ENCODE data around the gene COL6A3.

Gene COL6A3, protein sequence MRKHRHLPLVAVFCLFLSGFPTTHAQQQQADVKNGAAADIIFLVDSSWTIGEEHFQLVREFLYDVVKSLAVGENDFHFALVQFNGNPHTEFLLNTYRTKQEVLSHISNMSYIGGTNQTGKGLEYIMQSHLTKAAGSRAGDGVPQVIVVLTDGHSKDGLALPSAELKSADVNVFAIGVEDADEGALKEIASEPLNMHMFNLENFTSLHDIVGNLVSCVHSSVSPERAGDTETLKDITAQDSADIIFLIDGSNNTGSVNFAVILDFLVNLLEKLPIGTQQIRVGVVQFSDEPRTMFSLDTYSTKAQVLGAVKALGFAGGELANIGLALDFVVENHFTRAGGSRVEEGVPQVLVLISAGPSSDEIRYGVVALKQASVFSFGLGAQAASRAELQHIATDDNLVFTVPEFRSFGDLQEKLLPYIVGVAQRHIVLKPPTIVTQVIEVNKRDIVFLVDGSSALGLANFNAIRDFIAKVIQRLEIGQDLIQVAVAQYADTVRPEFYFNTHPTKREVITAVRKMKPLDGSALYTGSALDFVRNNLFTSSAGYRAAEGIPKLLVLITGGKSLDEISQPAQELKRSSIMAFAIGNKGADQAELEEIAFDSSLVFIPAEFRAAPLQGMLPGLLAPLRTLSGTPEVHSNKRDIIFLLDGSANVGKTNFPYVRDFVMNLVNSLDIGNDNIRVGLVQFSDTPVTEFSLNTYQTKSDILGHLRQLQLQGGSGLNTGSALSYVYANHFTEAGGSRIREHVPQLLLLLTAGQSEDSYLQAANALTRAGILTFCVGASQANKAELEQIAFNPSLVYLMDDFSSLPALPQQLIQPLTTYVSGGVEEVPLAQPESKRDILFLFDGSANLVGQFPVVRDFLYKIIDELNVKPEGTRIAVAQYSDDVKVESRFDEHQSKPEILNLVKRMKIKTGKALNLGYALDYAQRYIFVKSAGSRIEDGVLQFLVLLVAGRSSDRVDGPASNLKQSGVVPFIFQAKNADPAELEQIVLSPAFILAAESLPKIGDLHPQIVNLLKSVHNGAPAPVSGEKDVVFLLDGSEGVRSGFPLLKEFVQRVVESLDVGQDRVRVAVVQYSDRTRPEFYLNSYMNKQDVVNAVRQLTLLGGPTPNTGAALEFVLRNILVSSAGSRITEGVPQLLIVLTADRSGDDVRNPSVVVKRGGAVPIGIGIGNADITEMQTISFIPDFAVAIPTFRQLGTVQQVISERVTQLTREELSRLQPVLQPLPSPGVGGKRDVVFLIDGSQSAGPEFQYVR (N-terminal part only)

DNA sequence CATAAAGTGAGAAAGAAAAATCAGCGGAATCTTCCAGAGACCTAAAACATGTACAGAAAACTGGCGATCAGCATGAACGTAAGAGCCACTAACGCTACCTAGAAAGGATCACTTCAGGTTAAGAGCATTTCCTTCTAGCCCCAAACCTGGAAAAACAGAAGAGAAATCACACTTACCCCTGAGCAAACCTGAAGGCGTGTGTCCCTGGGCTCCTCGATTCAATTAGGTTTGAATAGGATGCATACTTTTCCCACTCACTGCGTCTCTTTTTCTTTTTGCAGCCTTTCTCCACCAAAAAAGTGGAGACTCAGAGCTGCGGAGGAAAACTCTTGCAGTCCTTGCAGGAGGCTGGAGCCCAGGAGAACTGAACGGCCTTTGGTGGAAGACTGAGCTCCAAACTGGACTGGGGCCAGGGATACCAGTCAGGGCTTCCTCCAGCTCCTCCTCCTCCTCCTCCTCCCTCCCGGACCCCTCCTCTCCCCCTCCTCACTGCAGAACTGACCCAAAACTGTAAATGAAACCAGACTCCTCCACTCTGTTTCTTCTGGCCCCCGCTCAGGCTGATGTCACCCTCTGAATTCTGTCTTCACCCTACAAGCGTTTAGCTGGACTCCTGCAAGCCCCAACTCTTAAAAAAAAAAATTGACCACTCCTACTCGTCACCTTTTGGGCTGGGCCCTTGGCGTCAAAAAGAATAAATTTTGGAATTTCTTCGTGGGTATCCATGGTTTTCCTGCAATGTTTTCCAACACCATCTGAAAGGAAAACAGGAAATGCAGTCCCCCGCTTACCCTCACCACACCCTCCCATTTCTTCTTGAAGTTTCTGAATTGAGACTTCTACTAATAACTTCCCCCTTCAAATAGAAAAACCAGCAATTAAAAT lies at the start of gene COL6A3:
Gene COL6A3, minus strand, starts transcription at position 388 of the 885 bp plus-strand sequence. CDS start 17,347 bp downstream, outside the sequence.
- H3K27ac Mint-ChIP-seq = no peak within 1 kb of the TSS
- no peaks in the 10 kb centered on the region for H3K36me3 Mint-ChIP-seq (ENCODE audit: low read depth)

GRCh38 chr2:237459741-237460174 lies 45.8 kb upstream of the COL6A3 start:
- no peaks in the 10 kb centered on the region for H3K36me3 Mint-ChIP-seq (ENCODE audit: low read depth)
- peaks cover 12% of the 10 kb centered on the region for H3K4me1 Mint-ChIP-seq (ENCODE audit: low read depth)
- no peak for DNase-seq (ENCODE audit: low spot score)
- H3K27ac Mint-ChIP-seq = no peak overlapping the region
- H3K9me3 Mint-ChIP-seq = no peaks in the 10 kb centered on the region
- no peaks in the 10 kb centered on the region for H3K27me3 Mint-ChIP-seq (ENCODE audit: low read depth)
- H3K4me3 Mint-ChIP-seq = no peak overlapping the region

More for the DNA sequence above, at the start of gene COL6A3:
- Mint-ChIP-seq H3K27me3 (ENCODE audit: low read depth) (no peaks in the 10 kb centered on the region), H3K9me3 (no peaks in the 10 kb centered on the region), H3K4me3 (no peak within 1 kb of the TSS), H3K4me1 (ENCODE audit: low read depth) (no peaks in the 10 kb centered on the region)
- DNase-seq (ENCODE audit: low spot score) = no peak

- DNase-seq (ENCODE audit: low spot score) = no peak
- no peaks in the 10 kb centered on the region for H3K27me3 Mint-ChIP-seq (ENCODE audit: low read depth)
- H3K36me3 Mint-ChIP-seq (ENCODE audit: low read depth) = no peaks in the 10 kb centered on the region
- no peak overlapping the region for H3K27ac Mint-ChIP-seq
- no peak overlapping the region for H3K4me3 Mint-ChIP-seq
- H3K9me3 Mint-ChIP-seq = no peaks in the 10 kb centered on the region
- H3K4me1 Mint-ChIP-seq (ENCODE audit: low read depth) = peaks cover 12% of the 10 kb centered on the region
These were observed 45.3 kb upstream of the COL6A3 start for GRCh38 chr2:237459226-237459625.

DNA sequence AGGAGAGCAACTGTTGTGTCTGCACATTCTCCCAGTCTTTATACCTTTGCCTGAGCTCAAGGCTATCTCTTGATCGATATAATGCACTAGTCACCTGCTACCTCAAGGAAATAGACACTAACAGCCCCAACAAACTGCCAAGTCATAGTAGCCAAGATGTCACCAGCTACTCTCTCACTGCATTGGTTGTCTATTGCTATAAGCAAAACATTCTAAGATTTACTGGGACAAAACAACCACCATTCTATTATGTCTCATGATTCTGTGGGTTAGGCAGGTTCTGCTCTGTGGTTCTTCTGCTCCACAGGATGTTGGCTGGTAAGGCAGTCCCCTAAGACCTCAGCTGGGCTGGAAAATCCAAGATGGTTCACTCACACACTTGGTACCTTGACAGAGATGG lies 44.6 kb upstream of the COL6A3 start:
- H3K27ac Mint-ChIP-seq = no peak overlapping the region
- H3K9me3 Mint-ChIP-seq = no peaks in the 10 kb centered on the region
- H3K27me3 Mint-ChIP-seq (ENCODE audit: low read depth) = no peaks in the 10 kb centered on the region
- H3K36me3 Mint-ChIP-seq (ENCODE audit: low read depth) = no peaks in the 10 kb centered on the region
- no peak for DNase-seq (ENCODE audit: low spot score)
- no peak overlapping the region for H3K4me3 Mint-ChIP-seq
- H3K4me1 Mint-ChIP-seq (ENCODE audit: low read depth) = peaks cover 12% of the 10 kb centered on the region

GRCh38 chr2:237457388-237457941 lies 43.5 kb upstream of the COL6A3 start:
- H3K4me1 Mint-ChIP-seq (ENCODE audit: low read depth) = peaks cover 12% of the 10 kb centered on the region
- DNase-seq (ENCODE audit: low spot score) = no peak
- no peaks in the 10 kb centered on the region for H3K9me3 Mint-ChIP-seq
- no peak overlapping the region for H3K4me3 Mint-ChIP-seq
- no peaks in the 10 kb centered on the region for H3K36me3 Mint-ChIP-seq (ENCODE audit: low read depth)
- no peak overlapping the region for H3K27ac Mint-ChIP-seq
- H3K27me3 Mint-ChIP-seq (ENCODE audit: low read depth) = no peaks in the 10 kb centered on the region

GRCh38 chr2:237456200-237456843 lies 42.4 kb upstream of the COL6A3 start:
- Mint-ChIP-seq H3K4me1 (ENCODE audit: low read depth) (peaks cover 12% of the 10 kb centered on the region), H3K36me3 (ENCODE audit: low read depth) (no peaks in the 10 kb centered on the region), H3K27ac (no peak overlapping the region), H3K4me3 (no peak overlapping the region), H3K9me3 (no peaks in the 10 kb centered on the region), H3K27me3 (ENCODE audit: low read depth) (no peaks in the 10 kb centered on the region)
- DNase-seq (ENCODE audit: low spot score) = no peak

- Mint-ChIP-seq H3K4me3 (no peak overlapping the region), H3K9me3 (no peaks in the 10 kb centered on the region), H3K27me3 (ENCODE audit: low read depth) (no peaks in the 10 kb centered on the region), H3K36me3 (ENCODE audit: low read depth) (no peaks in the 10 kb centered on the region), H3K4me1 (ENCODE audit: low read depth) (peaks cover 12% of the 10 kb centered on the region), H3K27ac (no peak overlapping the region)
- no peak for DNase-seq (ENCODE audit: low spot score)
These were observed 41.8 kb upstream of the COL6A3 start for GRCh38 chr2:237455764-237456163.

GRCh38 chr2:237453671-237454070 lies 39.7 kb upstream of the COL6A3 start:
- Mint-ChIP-seq H3K27me3 (ENCODE audit: low read depth) (no peaks in the 10 kb centered on the region), H3K9me3 (no peaks in the 10 kb centered on the region), H3K4me1 (ENCODE audit: low read depth) (peaks cover 8% of the 10 kb centered on the region), H3K4me3 (no peak overlapping the region), H3K36me3 (ENCODE audit: low read depth) (no peaks in the 10 kb centered on the region), H3K27ac (no peak overlapping the region)
- DNase-seq (ENCODE audit: low spot score) = no peak

DNA sequence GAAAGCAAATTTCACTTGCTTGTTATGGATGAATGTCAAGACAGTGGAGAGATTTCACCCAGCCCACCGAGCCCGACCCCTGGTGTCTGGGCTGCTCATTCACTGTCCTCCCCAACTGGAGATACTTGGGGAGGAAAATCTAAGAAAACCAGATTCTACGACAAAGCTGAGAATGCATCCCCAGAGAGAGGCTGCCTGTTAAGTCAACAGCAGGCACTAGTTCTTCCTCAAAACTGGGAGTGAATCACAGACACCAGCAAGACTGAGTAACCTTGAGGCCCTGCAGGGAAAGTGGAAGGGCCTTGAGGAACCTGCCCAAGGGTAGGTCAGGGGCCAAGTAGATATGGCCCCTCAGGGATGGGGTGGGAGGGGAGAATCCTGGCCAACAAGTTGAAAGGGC lies 38.9 kb upstream of the COL6A3 start:
- Mint-ChIP-seq H3K36me3 (ENCODE audit: low read depth) (no peaks in the 10 kb centered on the region), H3K27ac (no peak overlapping the region), H3K27me3 (ENCODE audit: low read depth) (no peaks in the 10 kb centered on the region), H3K4me1 (ENCODE audit: low read depth) (no peaks in the 10 kb centered on the region), H3K9me3 (no peaks in the 10 kb centered on the region), H3K4me3 (no peak overlapping the region)
- no peak for DNase-seq (ENCODE audit: low spot score)

GRCh38 chr2:237451643-237452469 lies 37.9 kb upstream of the COL6A3 start:
- H3K36me3 Mint-ChIP-seq (ENCODE audit: low read depth) = no peaks in the 10 kb centered on the region
- no peak for DNase-seq (ENCODE audit: low spot score)

DNA sequence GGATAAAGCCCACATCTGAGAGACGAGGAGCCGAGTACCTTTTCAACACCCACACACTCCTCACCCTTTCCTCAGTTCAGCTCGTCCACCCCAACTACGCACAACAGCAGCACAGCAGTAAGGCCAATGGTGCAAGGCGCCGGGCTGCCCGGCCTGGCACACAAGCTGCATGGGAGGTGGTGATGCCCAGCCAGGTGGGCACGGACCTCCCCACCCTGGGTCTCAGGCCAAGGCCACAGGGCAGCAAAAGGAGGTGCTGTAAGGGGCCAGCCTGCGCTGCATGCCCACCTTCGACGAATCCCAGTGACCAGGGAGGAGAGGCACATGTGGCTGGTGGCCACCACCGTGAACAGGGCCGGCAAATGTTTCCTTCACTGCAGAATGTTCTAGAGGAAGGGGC lies 36.6 kb upstream of the COL6A3 start:
- no peak for DNase-seq (ENCODE audit: low spot score)
- no peak overlapping the region for H3K4me3 Mint-ChIP-seq
- no peaks in the 10 kb centered on the region for H3K27me3 Mint-ChIP-seq (ENCODE audit: low read depth)
- H3K36me3 Mint-ChIP-seq (ENCODE audit: low read depth) = no peaks in the 10 kb centered on the region
- H3K9me3 Mint-ChIP-seq = no peaks in the 10 kb centered on the region
- no peaks in the 10 kb centered on the region for H3K4me1 Mint-ChIP-seq (ENCODE audit: low read depth)
- H3K27ac Mint-ChIP-seq = no peak overlapping the region

More at GRCh38 chr2:237451643-237452469, 37.9 kb upstream of the COL6A3 start:
- H3K27me3 Mint-ChIP-seq (ENCODE audit: low read depth) = no peaks in the 10 kb centered on the region
- H3K4me1 Mint-ChIP-seq (ENCODE audit: low read depth) = no peaks in the 10 kb centered on the region
- no peaks in the 10 kb centered on the region for H3K9me3 Mint-ChIP-seq
- no peak overlapping the region for H3K27ac Mint-ChIP-seq
- no peak overlapping the region for H3K4me3 Mint-ChIP-seq

DNA sequence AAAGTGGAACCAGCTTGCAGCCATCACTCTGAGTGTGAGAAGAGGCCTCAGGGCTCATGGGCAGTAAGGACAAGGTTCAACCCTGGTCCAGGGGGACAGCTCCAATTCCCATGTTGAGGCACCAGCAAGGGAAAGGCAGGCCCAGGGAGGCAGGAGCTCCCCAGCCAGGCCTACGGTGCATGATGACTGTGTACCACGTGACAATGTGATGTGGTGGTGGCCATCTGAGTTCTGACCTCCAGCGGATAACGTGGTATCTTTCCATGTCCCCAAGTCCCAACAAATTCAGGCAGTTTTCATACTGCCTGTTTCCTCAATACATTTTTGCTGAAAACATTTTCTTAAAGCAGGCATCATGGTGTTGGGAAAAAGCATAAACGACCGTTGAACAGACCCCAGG lies 36.1 kb upstream of the COL6A3 start:
- no peaks in the 10 kb centered on the region for H3K4me1 Mint-ChIP-seq (ENCODE audit: low read depth)
- no peaks in the 10 kb centered on the region for H3K27me3 Mint-ChIP-seq (ENCODE audit: low read depth)
- no peak overlapping the region for H3K27ac Mint-ChIP-seq
- H3K36me3 Mint-ChIP-seq (ENCODE audit: low read depth) = no peaks in the 10 kb centered on the region
- no peak overlapping the region for H3K4me3 Mint-ChIP-seq
- no peaks in the 10 kb centered on the region for H3K9me3 Mint-ChIP-seq
- DNase-seq (ENCODE audit: low spot score) = no peak
